ENCODE results near the gene FAM222B.

- TF ChIP-seq POLR2A (IDR thresholded peaks at IDR 0.05; ENCODE audit: low read depth, low read length) = no peak
- no peak for TF ChIP-seq CTCF (conservative IDR thresholded peaks at IDR 0.05; ENCODE audit: low read depth, low read length)
- no peak for TF ChIP-seq RAD21 (IDR thresholded peaks at IDR 0.05; ENCODE audit: low read length)
- TF ChIP-seq USF2 (IDR thresholded peaks at IDR 0.05; ENCODE audit: low read depth, low read length) = no peak
- no peak for TF ChIP-seq CEBPB (IDR thresholded peaks at IDR 0.05; ENCODE audit: low read depth, low read length)
- no peak for TF ChIP-seq BHLHE40 (IDR thresholded peaks at IDR 0.05; ENCODE audit: low read depth, low read length)
- no peak for TF ChIP-seq ELK1 (IDR thresholded peaks at IDR 0.05; ENCODE audit: borderline replicate concordance, low read depth, low read length)
- no peak for TF ChIP-seq RCOR1 (IDR thresholded peaks at IDR 0.05; ENCODE audit: insufficient replicate concordance, low read length)
- TF ChIP-seq RFX5 (IDR thresholded peaks at IDR 0.05; ENCODE audit: low read depth, low read length) = no peak
- TF ChIP-seq FOS (IDR thresholded peaks at IDR 0.05; ENCODE audit: low read depth, low read length) = no peak
- no peak for TF ChIP-seq MAZ (IDR thresholded peaks at IDR 0.05; ENCODE audit: borderline replicate concordance, low read depth, low read length)
- TF ChIP-seq MXI1 (IDR thresholded peaks at IDR 0.05; ENCODE audit: borderline replicate concordance, low read depth, low read length) = no peak
Observed at GRCh38 chr17:28783161-28783560, 59.4 kb downstream of the FAM222B start.

Data from IMR-90 (cell line).